ENCODE data around the gene TENM4. TPM values are rescaled to one million over a fixed set of nuclear protein-coding genes. Genes with fewer than 3 reads are reported as not detected.

TENM4 gene
- polyA plus RNA-seq, 1 donor from 2014 or later: 16.8 TPM

GRCh38 chr11:79400206-79400605, 40.6 kb downstream of the TENM4 start:
- H3K27me3 ChIP-seq (ENCODE audit: insufficient read depth, low read depth, low read length): no peaks in the 10 kb centered on the region
- TF ChIP-seq SMC3 (conservative IDR thresholded peaks at IDR 0.05; ENCODE audit: poor library complexity) (no peak), POLR2AphosphoS5 (IDR thresholded peaks at IDR 0.05) (no peak), REST (IDR thresholded peaks at IDR 0.05; ENCODE audit: borderline replicate concordance) (no peak), TAF1 (IDR thresholded peaks at IDR 0.05; ENCODE audit: low read depth) (no peak), EZH2 (IDR thresholded peaks at IDR 0.05; ENCODE audit: borderline replicate concordance, insufficient read depth, low read length, poor library complexity, severe bottlenecking) (no peak), CTCF (IDR thresholded peaks at IDR 0.05; ENCODE audit: poor library complexity, severe bottlenecking) (no peak), EP300 (conservative IDR thresholded peaks at IDR 0.05; ENCODE audit: poor library complexity, severe bottlenecking) (no peak)
- peaks cover 2% of the 10 kb centered on the region for H3F3A ChIP-seq (ENCODE audit: insufficient read depth, low read length, poor library complexity, severe bottlenecking)
- no peaks in the 10 kb centered on the region for H4K20me1 ChIP-seq (ENCODE audit: insufficient read depth)
- H3K36me3 ChIP-seq (ENCODE audit: insufficient read depth, low read length): no peaks in the 10 kb centered on the region
- no peaks in the 10 kb centered on the region for H3K9me2 ChIP-seq (ENCODE audit: insufficient read depth, low read length)
- H3K9ac ChIP-seq (ENCODE audit: low read length): no peak overlapping the region
- H3K9me3 ChIP-seq (ENCODE audit: low read length): no peaks in the 10 kb centered on the region
- peaks cover 26% of the 10 kb centered on the region for H3K79me2 ChIP-seq (replicated peaks; ENCODE audit: insufficient read depth, low read length)
- no peak overlapping the region for H3K4me3 ChIP-seq (ENCODE audit: low read length)
- no peak overlapping the region for H3K4me2 ChIP-seq (ENCODE audit: low read length)
- no peak overlapping the region for H2AFZ ChIP-seq (ENCODE audit: low read depth, low read length)
- H3K27ac ChIP-seq (ENCODE audit: low read length): no peak overlapping the region

DNA sequence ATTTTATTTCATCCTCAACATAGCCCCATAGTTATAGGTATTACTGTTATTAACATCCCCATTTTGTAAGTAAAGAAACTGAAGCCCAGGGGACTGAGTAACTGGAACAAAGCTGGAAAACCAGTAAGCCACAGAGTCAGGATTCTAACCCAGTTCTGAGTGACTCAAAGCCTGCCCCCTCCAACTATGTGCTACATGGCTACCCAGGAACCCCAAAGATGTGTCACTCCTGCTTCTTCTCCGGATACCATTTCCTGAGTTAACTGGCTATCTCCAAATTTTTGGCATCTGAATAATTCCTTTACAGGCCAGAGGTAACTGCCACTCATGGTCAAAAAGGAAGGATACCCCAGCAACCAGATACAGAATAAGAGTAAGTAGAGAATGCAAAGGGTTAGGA, 43.6 kb downstream of the TENM4 start:
- Histone ChIP-seq H3K27me3 (ENCODE audit: insufficient read depth, low read depth, low read length) (no peaks in the 10 kb centered on the region), H3K79me2 (replicated peaks; ENCODE audit: insufficient read depth, low read length) (peaks cover 17% of the 10 kb centered on the region), H2AFZ (ENCODE audit: low read depth, low read length) (no peak overlapping the region), H3K9me3 (ENCODE audit: low read length) (no peaks in the 10 kb centered on the region), H3F3A (ENCODE audit: insufficient read depth, low read length, poor library complexity, severe bottlenecking) (no peaks in the 10 kb centered on the region), H3K9me2 (ENCODE audit: insufficient read depth, low read length) (no peaks in the 10 kb centered on the region), H3K4me2 (ENCODE audit: low read length) (no peak overlapping the region), H4K20me1 (ENCODE audit: insufficient read depth) (no peaks in the 10 kb centered on the region), H3K9ac (ENCODE audit: low read length) (no peak overlapping the region), H3K36me3 (ENCODE audit: insufficient read depth, low read length) (no peaks in the 10 kb centered on the region), H3K4me3 (ENCODE audit: low read length) (no peak overlapping the region), H3K27ac (ENCODE audit: low read length) (no peak overlapping the region)
- TF ChIP-seq EZH2 (IDR thresholded peaks at IDR 0.05; ENCODE audit: borderline replicate concordance, insufficient read depth, low read length, poor library complexity, severe bottlenecking) (no peak), RAD21 (conservative IDR thresholded peaks at IDR 0.05) (no peak), SMC3 (conservative IDR thresholded peaks at IDR 0.05; ENCODE audit: poor library complexity) (no peak), EP300 (conservative IDR thresholded peaks at IDR 0.05; ENCODE audit: poor library complexity, severe bottlenecking) (no peak), CTCF (IDR thresholded peaks at IDR 0.05; ENCODE audit: poor library complexity, severe bottlenecking) (no peak), POLR2AphosphoS5 (IDR thresholded peaks at IDR 0.05) (no peak), REST (IDR thresholded peaks at IDR 0.05; ENCODE audit: borderline replicate concordance) (no peak), MXI1 (conservative IDR thresholded peaks at IDR 0.05; ENCODE audit: poor library complexity, severe bottlenecking) (no peak), TAF1 (IDR thresholded peaks at IDR 0.05; ENCODE audit: low read depth) (no peak)
